Measurements from ENCODE around the gene ZFYVE16.

GRCh38 chr5:80406980-80407734 is 707 bp upstream of the ZFYVE16 start:
- TF ChIP-seq CTCF (IDR thresholded peaks at IDR 0.05) (no peak), POLR2A (IDR thresholded peaks at IDR 0.05) (no peak)

Measured in uterus (tissue), 2 donors.